ENCODE measurements around the gene MFAP2.

The MFAP2 gene, protein sequence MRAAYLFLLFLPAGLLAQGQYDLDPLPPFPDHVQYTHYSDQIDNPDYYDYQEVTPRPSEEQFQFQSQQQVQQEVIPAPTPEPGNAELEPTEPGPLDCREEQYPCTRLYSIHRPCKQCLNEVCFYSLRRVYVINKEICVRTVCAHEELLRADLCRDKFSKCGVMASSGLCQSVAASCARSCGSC

GRCh38 chr1:16980473-16981268 lies at the start of gene MFAP2:
Gene MFAP2 (minus strand): TSS chr1:16980620. CDS start chr1:16978273, 2,347 bp downstream.
- DNase-seq (ENCODE audit: low read depth in 2 of 2) = no peak

- DNase-seq (ENCODE audit: low read depth in 2 of 2) = no peak
Measured at GRCh38 chr1:17030206-17030605, 49.8 kb upstream of the MFAP2 start.

DNA sequence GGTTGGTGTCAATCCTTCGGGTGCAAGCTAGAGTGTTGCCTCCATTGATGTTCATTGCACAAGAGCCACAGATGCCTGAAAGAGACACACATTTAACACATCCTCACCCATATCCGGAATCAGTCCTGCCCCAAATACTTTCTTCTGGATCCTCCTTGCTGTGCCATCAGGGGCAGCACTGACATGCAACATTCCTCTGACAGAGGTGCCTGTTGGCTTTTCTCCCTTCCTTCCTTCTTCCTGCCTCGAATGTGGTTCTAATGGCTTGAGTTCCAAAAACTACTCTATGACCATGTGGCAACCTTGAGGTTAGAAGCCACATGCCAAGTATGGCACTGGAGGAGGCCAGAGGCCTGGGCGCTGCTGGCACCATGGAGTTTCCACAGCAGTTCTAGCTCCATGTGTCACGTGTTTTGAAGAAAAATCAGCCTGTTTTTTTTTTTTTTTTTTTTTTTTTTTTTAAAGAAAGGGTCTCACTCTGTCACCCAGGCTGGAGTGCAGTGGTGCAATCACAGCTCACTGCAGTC lies 48.3 kb upstream of the MFAP2 start:
- no peak for DNase-seq (ENCODE audit: low read depth in 2 of 2)

- DNase-seq (ENCODE audit: low read depth in 2 of 2) = no peak
Measured at GRCh38 chr1:17027900-17028299, 47.5 kb upstream of the MFAP2 start.

- no peak for DNase-seq (ENCODE audit: low read depth in 2 of 2)
Measured at GRCh38 chr1:17027403-17027802, 47.0 kb upstream of the MFAP2 start.

DNA sequence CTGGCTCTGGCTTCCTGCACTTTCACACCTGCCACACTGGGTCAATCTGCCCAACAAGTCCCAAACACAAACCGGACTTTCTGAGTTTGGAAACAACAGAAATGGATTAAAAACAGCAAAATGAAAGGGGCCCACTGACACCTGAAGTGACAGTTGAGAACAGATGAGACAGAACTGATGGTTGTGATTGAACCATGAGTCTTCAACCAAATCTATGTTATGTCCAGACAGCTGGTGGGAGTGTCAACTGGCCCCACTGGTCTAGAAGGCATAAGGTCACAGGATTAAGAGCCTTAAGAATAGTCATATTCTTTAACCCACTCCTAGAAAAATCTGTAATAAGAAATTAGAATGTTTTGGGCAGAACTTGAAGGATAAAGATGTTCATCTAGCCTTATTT lies 44.3 kb upstream of the MFAP2 start:
- DNase-seq (ENCODE audit: low read depth in 2 of 2) = no peak

GRCh38 chr1:17023573-17023972 lies 43.2 kb upstream of the MFAP2 start:
- no peak for DNase-seq (ENCODE audit: low read depth in 2 of 2)

GRCh38 chr1:17023102-17023501 lies 42.7 kb upstream of the MFAP2 start:
- DNase-seq (ENCODE audit: low read depth in 2 of 2) = no peak

- DNase-seq (ENCODE audit: low read depth in 2 of 2) = no peak
Measured at GRCh38 chr1:17021896-17022295, 41.5 kb upstream of the MFAP2 start.

DNA sequence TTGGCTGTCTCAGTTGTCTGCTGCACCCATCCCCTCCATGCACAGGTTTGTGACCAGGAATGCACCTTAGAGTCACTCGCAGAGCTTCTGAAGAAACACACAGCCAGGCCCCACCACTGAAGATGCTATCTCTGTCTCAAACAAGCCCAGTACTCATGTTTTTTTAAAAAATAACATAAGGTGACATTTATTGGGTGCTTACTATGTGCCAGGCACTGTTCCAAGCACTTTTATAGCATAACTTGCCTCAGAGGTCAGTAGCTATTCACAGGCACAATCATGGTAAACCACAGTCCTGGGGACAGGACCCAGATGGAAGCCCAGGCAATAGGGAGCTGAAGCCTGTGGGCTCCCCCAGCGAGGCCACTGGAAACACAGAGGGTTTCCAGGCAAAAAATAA lies 40.1 kb upstream of the MFAP2 start:
- DNase-seq (ENCODE audit: low read depth in 2 of 2) = no peak

DNA sequence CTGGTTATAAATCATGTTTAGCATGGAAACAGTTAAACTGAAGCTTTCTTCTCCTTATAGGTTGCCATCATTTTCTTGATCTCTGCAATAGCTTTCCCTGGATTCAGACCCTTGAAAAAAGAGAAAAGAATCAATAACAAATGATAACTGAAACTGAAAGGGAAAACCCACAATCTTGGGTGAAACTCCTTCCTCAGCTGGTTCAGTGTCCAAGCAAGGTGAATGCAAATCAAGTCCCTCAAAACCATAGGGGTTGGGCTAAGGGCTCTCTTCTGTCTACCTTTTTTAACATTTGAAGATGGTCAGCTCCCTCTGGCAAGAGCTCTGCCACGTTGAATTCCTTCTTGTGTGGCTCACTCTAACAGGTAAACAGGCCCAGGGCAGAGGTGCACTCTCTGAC lies 38.4 kb upstream of the MFAP2 start:
- DNase-seq (ENCODE audit: low read depth in 2 of 2) = no peak

- DNase-seq (ENCODE audit: low read depth in 2 of 2) = no peak
Measured at GRCh38 chr1:17017435-17017834, 37.0 kb upstream of the MFAP2 start.

- no peak for DNase-seq (ENCODE audit: low read depth in 2 of 2)
Measured at GRCh38 chr1:17016317-17016661, 35.9 kb upstream of the MFAP2 start.

DNA sequence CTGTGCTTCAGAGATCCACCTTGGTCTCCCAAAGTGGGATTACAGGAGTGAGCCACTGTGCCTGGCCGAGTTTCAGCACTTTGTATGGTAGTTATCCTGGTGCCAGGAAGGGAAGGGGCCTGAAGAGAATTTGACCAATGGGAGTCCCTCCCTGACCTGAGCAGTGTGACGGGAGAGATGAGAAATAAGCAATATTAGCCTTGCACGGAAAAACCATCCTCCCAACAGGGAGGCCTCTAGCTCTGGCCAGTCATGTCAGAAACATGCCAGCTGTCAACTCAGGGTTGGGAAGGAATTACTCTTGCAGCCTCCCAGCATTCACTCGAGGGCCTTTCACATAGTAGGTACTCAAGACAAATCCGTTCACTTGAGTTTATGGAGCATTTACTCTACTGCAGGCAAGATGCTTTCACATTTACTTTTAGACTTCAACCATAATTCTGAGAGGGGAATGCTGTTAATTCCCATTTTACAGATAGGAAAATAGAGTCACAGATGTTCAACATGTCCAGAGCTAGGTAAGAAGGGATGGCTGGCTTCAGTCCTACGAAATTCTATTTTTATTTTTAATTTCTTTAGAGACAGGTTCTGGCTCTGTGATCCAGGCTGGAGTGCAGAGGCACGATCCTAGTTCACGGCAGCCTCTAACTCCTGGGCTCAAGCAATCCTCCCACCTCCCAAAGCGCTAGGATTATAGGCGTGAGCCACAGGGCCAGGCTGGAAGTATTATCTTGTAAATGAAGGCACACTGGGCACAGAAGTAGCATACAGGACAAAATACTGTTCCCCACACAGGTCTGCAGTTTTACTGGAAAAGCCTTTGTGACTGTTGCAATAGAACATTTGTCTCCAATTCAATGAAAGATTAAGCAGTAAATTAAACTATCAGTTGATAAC lies 34.5 kb upstream of the MFAP2 start:
- DNase-seq (ENCODE audit: low read depth in 2 of 2) = no peak

- no peak for DNase-seq (ENCODE audit: low read depth in 2 of 2)
Measured at GRCh38 chr1:17013491-17014320, 33.3 kb upstream of the MFAP2 start.

- DNase-seq (ENCODE audit: low read depth in 2 of 2) = no peak
Measured at GRCh38 chr1:17012775-17013490, 32.5 kb upstream of the MFAP2 start.

DNA sequence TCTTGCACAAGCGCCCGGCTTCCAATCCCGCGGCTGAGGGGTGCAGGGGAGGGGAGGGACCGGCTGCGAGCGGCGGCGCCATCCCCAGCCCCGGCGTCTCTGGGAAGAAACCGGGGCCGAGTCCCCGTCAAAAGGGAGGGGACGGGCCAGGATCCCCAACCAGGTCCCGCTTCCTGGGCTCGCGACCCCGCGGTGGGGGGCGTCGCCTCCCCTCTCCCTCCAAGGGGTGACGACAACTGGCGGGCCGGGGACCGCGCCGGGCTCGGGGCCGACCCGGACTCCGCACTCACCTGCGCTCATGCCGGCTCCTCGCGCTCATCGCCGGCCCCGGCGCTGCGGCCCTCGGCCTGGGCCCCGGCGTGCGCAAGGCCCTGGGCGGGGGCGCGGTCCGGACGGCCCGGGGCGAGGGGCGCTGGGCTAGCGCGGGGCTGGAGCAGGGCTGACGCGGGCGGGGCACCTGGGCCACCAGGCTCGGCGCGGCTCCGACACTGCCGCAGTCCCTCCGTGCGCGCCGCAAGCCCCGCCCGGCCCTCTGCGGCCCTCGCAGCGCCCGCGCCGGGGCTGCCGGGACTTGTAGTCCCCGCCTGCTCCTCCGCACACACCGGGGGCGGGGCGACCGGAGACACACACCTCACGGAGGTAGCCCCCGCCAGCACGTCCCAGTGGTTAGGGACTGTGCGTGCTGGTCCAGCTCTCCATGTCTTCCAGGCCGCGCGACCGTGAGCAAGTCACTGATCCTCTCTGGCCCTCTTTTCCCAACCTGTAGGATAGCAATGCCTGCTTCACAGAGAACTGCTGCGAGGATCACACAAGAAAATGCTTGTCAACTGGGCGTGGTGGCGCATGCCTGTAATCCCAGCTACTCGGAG lies 31.3 kb upstream of the MFAP2 start, which contains the start of gene ATP13A2:
Gene ATP13A2, minus strand, starts transcription at position 490 of the 869 bp plus-strand sequence. Its CDS starts 190 bp downstream, at position 300.
- DNase-seq (ENCODE audit: low read depth in 2 of 2) = peak; percentile 57 to 82

DNA sequence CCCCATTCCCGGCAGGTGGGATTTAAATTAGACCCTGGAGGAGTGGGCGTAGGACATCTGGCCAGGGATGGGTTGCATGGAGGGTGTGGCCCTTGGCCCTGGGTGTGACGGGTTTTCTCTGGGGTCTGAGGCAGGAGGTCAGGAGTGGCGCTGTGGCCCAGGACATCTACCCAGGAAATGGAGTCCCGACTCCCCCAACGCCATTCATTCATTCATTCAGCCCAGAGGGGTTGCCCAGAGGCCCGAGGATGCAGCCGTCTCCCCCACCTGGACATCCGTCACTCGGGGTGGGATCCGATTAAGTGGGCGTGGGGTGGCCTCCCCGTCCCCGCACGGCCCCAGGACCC lies 30.6 kb upstream of the MFAP2 start:
- DNase-seq (ENCODE audit: low read depth in 2 of 2) = no peak

GRCh38 chr1:17009706-17010105 lies 29.3 kb upstream of the MFAP2 start:
- DNase-seq (ENCODE audit: low read depth in 2 of 2) = no peak
